KOPT-K1 (cell line): ENCODE results near the gene ATG3.
A peak's percentile ranks its signal among the peaks of the same experiment; 100 is the strongest.
"Not testable (repeated sequence)": the region's sequence is repeated elsewhere in the genome, so short reads cannot be mapped to it uniquely, and the experiment has no call there.

Experiments
- H3K27ac ChIP-seq: fragments of 200-600 bp; sonication (generic); 2 replicates; pipeline ENCODE4 v1.5.1; 2016; ENCODE audit warnings: antibody characterized with exemption, mild to moderate bottlenecking, low read depth, low read length; ENCODE audit not compliant: poor library complexity, severe bottlenecking
- H3K36me3 ChIP-seq: fragments of 200-600 bp; sonication (generic); 2 replicates; pipeline ENCODE4 v1.5.1; 2017; ENCODE audit warnings: antibody characterized with exemption, mild to moderate bottlenecking, low read length, moderate library complexity; ENCODE audit not compliant: insufficient read depth
- H3K9me3 ChIP-seq: fragments of 200-600 bp; sonication (generic); 2 replicates; pipeline ENCODE4 v1.5.1; 2017; ENCODE audit warnings: antibody characterized with exemption, low read length, mild to moderate bottlenecking; ENCODE audit not compliant: insufficient read depth, poor library complexity, severe bottlenecking

Gene ATG3

GRCh38 chr3:112531358-112531781, 30.4 kb downstream of the ATG3 start:
- Histone ChIP-seq H3K27ac (no peak overlapping the region), H3K36me3 (peaks cover 93% of the 10 kb centered on the region)

GRCh38 chr3:112530573-112530972, 31.2 kb downstream of the ATG3 start:
- H3K9me3 ChIP-seq: no peaks in the 10 kb centered on the region
- peaks cover 92% of the 10 kb centered on the region for H3K36me3 ChIP-seq
- no peak overlapping the region for H3K27ac ChIP-seq

More at GRCh38 chr3:112531358-112531781, 30.4 kb downstream of the ATG3 start:
- no peaks in the 10 kb centered on the region for H3K9me3 ChIP-seq

- H3K36me3 ChIP-seq: peaks cover 33% of the 10 kb centered on the region
- not testable (repeated sequence) for H3K9me3 ChIP-seq
Measured at GRCh38 chr3:112524127-112524526, 37.6 kb downstream of the ATG3 start.

GRCh38 chr3:112519424-112520001, 42.2 kb downstream of the ATG3 start:
- Histone ChIP-seq H3K9me3 (no peaks in the 10 kb centered on the region), H3K36me3 (no peaks in the 10 kb centered on the region), H3K27ac (no peak overlapping the region)

More at GRCh38 chr3:112524127-112524526, 37.6 kb downstream of the ATG3 start:
- not testable (repeated sequence) for H3K27ac ChIP-seq

- not testable (repeated sequence) for H3K27ac ChIP-seq, H3K36me3 ChIP-seq, H3K9me3 ChIP-seq
Measured at GRCh38 chr3:112518970-112519369, 42.8 kb downstream of the ATG3 start.

- Histone ChIP-seq H3K27ac (no peak overlapping the region), H3K36me3 (no peaks in the 10 kb centered on the region), H3K9me3 (peaks cover 14% of the 10 kb centered on the region)
Measured at GRCh38 chr3:112514527-112515128, 47.1 kb downstream of the ATG3 start.

GRCh38 chr3:112512320-112512719, 49.4 kb downstream of the ATG3 start:
- H3K36me3 ChIP-seq: no peaks in the 10 kb centered on the region
- peaks cover 14% of the 10 kb centered on the region for H3K9me3 ChIP-seq

GRCh38 chr3:112508860-112509259, 52.9 kb downstream of the ATG3 start:
- Histone ChIP-seq H3K9me3 (peaks cover 14% of the 10 kb centered on the region), H3K36me3 (no peaks in the 10 kb centered on the region), H3K27ac (no peak overlapping the region)

More at GRCh38 chr3:112512320-112512719, 49.4 kb downstream of the ATG3 start:
- no peak overlapping the region for H3K27ac ChIP-seq

GRCh38 chr3:112508261-112508660, 53.5 kb downstream of the ATG3 start:
- H3K27ac ChIP-seq: no peak overlapping the region
- peaks cover 14% of the 10 kb centered on the region for H3K9me3 ChIP-seq
- H3K36me3 ChIP-seq: no peaks in the 10 kb centered on the region

GRCh38 chr3:112505907-112506306, 55.9 kb downstream of the ATG3 start:
- Histone ChIP-seq H3K27ac (no peak overlapping the region), H3K9me3 (peaks cover 4% of the 10 kb centered on the region), H3K36me3 (no peaks in the 10 kb centered on the region)

GRCh38 chr3:112504123-112504522, 57.6 kb downstream of the ATG3 start:
- H3K36me3 ChIP-seq: no peaks in the 10 kb centered on the region
- H3K9me3 ChIP-seq: no peaks in the 10 kb centered on the region
- H3K27ac ChIP-seq: no peak overlapping the region

- no peaks in the 10 kb centered on the region for H3K36me3 ChIP-seq
- no peaks in the 10 kb centered on the region for H3K9me3 ChIP-seq
- H3K27ac ChIP-seq: no peak overlapping the region
Measured at GRCh38 chr3:112503304-112503972, 58.3 kb downstream of the ATG3 start.

GRCh38 chr3:112500621-112501020, 61.1 kb downstream of the ATG3 start:
- Histone ChIP-seq H3K36me3 (no peaks in the 10 kb centered on the region), H3K27ac (no peak overlapping the region), H3K9me3 (no peaks in the 10 kb centered on the region)

GRCh38 chr3:112498914-112499711, 62.6 kb downstream of the ATG3 start, which contains the start of gene BTLA:
BTLA (minus strand) TSS chr3:112499472; CDS start chr3:112499358, 114 bp downstream.
- peak within 1 kb of the TSS; percentile 14 for H3K27ac ChIP-seq
- no peaks in the 10 kb centered on the region for H3K9me3 ChIP-seq
- H3K36me3 ChIP-seq: no peaks in the 10 kb centered on the region
